ENCODE data around the gene LRMDA.

DNA sequence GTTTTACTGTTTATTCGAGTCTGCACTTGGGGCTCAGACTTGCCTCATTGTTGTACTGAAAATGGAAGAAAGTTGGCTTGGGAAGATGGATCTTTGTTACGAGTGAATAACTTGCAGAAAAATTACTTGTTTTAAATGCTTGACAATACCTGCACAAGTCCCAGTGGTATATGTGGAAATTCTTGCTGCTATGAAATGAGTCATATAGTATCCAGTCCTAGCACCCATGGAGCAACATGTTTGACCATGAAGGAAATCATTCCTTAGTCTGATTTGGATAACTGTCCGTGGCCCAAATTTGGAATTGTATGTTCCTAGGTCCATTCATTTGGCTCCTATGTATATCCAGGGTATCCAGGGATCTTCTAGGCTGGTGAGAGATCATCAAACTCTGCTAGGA, 1109.4 kb downstream of the LRMDA start:
- TF ChIP-seq POLR2A (IDR thresholded peaks at IDR 0.05) = no peak
- TF ChIP-seq EP300 (IDR thresholded peaks at IDR 0.05) = no peak

Measured in tibial nerve (tissue), 3 donors.